GM18499 (cell line): ENCODE measurements around the gene GDA.

Experiments
- ATAC-seq: cut with Tn5 transposase; IDR thresholded peaks from one replicate; pipeline ENCODE4 v1.9.1; 2021; ENCODE audit warnings: moderate number of reproducible peaks; ENCODE audit not compliant: insufficient read depth, unreplicated experiment

Gene GDA

DNA sequence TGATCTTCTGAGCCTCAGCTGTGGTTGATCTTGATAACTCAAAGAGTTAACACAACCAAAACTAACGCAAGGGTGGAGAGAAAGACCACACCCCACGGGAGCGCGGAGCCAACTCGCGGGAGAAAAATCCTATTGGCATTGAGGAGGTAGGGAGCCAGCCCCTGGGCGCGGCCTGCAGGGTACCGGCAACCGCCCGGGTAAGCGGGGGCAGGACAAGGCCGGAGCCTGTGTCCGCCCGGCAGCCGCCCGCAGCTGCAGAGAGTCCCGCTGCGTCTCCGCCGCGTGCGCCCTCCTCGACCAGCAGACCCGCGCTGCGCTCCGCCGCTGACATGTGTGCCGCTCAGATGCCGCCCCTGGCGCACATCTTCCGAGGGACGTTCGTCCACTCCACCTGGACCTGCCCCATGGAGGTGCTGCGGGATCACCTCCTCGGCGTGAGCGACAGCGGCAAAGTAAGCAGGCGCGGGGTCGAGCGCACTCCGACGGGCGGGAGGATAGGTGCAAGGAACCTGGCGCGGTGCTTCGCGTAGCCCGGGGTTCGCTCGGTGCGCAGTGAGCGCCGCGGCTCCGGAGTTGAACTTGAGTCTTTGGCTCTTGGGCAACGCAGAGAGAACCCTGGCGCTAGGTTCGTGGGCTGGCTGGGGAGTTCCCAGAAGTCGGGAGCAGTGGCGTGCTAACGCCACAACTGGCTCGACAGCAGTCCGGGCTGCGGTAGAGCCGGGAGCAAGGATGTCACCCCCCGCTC is at the start of gene GDA:
Gene GDA (plus strand): TSS at position 210 of the 745 bp plus-strand sequence. CDS start 120 bp downstream, at position 330.
- no peak for ATAC-seq

DNA sequence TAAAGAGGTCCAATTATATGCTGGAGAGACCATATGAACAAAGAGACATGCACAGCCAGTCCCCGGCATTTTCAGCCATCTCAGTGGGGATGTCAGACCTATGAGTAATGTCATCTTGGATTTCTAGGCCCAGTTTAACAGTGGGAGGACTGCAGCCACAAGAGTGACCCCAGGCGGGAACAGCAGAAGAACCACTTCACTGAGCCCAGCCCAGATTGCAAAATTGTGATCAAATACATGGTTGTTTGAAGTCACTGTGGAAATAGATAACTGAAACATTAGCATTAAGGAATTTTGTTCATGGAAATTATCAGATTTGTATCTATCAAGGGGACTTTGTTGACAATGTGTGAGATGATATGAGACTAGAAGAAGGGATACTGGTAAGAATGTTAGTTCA is 46.7 kb upstream of the GDA start:
- ATAC-seq, result no peak

DNA sequence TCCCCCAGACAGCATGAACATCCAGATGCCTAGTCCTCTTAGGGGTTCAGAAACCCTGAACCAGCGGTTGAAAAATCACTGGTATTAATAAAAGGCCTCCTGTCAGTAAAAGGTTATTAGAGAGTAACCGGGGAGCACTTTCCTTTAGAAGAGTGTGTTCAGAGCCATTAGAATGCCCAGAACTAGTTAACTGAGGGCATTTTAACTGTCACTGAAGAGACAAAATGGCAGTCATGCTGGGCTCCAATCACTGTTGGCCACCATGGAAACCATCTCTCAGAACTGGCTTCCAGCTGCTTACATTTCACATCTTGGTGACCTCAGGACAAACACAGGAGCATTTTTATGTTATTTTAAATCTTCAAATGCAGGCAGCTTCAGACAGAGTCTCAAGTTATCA is 36.2 kb upstream of the GDA start:
- no peak for ATAC-seq

DNA sequence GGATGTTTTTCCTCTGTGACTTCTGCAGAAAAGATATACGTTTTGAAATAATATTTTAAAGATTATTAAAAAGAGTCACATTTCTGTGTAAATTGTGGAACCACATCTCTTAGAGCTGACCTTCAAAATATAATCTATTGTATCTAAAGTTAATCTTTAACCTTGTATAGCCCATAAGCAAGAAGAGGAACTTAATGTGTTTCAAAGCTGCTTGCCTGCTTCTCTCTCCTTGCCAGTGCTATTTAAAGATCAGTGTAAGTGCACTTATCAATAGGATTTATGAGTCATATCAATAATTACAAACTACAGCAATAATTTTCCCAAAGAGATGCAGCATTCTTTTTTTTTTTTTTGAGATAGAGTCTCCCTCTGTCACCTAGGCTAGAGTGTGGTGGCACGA is 29.4 kb upstream of the GDA start:
- ATAC-seq, result no peak

DNA sequence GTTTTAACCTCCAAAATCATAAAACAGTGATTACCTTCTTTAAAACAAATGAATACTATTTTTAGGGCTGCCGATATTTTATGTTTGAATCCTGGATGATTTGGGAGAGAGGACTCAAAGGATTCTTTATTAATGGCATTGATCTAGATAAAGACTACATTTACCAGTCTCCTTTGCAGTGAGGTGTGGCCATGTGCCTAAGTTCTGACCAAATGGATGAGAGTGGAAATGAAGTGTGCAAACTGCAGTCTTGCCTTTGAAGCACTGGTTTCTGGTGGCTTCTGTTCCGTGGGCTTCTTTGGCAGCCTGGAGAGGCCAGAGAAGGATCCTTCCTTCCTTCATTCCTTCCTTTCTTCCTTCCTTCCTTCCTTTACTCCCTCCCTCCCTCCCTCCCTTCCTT is 24.3 kb upstream of the GDA start:
- ATAC-seq, result no peak

DNA sequence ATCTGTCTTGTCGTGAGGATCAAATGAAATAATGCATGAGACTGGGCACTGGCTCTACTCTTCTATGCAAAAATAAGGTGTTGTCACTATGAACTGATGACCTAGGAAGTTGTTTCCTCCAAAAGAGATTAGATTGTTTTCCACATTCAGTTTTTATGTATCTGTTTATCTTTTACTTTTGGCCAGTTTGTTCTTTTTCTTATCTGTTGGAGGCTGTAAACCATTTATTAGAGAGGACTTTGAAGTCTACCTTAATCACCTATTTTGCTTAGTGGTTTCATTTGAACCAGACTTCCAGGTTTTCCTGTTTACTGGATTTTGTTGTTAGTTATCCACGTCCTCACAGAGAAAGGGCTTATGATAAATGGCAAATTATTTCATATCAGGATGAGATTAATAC is 21.5 kb upstream of the GDA start:
- ATAC-seq, result no peak

DNA sequence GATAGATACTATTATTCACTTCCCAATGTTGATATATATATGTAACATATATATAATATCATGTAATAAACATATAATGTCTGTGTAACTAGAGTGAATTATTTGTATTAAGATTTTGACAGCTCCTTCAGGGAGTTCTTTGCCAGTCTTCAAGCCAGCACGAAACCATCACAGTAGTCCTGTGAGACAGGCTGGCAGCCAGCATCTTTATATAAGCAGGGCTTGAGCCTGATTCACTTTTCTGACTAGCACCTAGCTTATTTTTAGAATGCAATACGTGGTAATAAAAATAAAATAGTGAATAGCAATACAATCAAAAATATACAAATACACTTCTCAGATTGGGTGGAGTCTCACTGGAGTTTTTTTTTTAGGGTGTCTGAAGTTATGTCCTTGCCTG is 20.7 kb upstream of the GDA start:
- no peak for ATAC-seq

DNA sequence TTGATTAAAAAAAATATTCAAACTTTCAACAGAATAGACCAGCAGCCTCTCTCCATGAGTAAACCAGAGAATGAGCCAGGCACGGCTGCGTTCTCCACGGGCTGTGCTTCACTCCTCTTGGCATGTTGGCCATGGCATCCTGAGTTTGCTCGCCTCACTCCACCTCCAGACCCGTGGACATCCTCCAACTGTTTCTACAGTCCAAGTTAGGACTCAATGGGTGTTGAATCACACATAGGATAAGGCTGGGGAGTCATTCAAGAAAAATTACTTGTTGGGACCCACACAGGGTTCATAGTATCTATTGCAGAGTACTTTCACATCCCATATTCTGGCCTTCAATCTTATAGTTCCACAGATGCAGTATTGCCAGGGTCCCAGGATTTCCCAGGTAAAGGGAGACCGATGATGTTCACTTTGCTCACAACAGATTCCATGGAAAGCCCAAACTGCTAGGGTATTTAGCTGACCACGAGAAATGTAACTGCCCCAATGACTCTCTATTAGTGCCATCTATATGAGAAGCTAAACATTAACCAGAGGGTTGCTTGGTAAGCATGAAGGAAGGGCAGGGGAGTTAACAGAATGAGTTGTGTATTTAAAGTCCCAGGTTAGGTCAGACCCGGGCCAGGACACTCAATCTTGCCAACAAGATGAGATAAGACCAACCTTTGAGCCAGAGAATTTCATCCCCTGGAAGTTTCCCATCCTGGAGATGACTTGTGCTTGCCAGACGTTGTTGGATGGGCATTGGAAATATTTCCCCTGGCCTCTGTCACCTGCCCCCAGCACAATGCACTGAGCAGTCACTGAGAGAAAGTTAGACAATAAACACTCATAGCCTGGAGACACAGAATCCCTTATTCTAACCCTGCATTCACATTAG is 19.7 kb upstream of the GDA start:
- ATAC-seq, result no peak

DNA sequence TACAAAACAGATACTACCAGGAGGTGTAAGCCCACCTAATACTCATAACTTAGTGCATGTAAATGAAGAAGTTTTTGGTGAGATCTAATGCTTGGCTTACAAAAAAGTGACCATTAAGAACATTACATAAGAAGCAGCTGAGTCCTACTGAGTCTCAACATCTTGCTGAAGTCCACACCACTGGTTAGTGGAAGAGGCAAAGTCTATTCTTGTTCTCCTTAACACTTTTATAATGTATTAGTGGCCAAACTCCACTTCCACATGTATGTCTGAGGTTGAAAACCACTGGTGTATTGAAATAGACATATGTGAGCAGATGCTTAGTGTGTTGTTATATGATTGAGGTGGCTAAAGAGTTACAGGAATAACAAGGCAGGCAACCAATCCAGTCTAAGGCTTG is 18.9 kb upstream of the GDA start:
- ATAC-seq, result no peak

DNA sequence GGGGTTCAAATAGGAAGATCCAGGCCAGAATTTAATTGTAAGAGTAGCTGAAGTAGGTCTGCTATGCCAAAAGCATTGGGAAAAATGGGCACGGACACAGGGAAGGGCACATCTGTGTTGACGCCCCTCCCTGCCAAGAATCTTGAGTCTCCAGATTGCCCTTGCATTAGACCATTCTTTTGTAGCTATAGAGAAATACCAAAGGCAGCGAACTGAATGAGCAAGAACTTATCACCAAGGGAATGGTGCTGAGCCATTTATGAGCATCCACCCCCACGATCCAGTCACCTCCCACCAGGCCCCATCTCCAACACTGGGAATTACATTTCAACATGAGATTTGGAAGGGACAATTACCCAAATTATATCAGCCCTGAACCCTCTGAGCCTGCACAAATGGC is 18.0 kb upstream of the GDA start:
- no peak for ATAC-seq

DNA sequence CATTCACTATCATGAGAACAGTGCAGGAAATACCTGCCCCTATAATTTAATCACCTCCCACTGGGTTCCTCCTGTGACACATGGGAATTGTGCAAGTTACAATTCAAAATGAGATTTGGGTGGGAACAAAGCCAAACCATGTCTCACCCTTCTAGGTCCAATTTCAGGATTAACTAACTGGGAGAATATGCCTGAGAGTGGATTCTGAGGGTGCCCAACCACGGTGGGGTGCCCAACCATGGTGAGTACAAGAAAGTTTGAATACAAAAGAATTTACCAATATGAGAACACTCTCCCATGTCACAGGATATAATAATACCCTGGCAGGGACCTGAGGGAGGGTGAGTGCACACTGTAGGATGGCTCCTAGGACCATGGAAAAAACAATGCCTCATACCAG is 17.2 kb upstream of the GDA start:
- no peak for ATAC-seq

DNA sequence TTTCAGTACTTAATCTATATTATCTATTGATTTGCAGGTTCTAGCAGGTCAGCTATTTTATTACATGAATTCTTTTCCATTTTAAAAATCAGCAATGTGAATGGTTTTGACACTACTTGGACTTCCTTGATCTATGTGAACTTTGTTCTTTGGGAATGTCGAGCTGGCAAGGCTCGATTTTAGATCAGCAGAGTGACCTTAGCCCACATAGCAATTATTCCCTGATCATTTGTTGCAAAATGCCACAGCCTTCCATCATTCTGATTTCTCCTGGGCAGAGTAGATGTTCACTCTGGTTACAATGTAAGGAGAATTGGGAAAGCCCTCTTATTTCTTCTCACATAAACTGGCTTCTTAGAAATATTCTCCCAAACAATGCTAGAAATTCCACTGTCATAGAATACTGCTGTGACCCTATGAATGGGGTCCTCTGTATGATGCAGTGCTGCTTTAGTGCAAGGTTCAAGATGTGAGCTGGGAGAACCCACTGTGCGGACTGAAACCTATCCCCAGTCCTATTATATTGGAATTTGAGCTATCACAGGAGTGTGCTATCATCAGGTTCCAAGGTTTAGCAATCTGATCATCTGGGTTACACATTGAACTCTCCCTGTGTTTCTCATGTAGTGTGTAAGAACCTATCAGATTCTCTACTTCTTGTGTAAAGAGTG is 15.7 kb upstream of the GDA start:
- no peak for ATAC-seq

DNA sequence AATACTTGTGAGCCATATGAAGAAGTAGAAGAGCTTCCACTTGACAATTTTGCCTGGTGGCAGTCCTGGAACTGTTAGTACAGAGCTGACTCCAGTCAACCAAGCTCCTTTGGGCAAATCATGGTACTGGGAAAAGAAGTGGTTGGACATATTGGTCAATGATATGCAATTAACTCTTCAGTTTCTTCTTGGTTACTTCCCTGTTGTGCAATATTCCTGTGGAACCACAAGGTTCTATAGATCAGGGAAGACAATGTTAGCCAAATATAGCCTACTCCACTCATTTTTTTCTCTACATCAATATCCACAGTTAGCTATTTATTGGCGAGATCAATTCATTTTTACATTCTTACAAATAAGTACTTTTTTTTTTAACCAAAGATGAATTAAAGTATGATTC is 14.4 kb upstream of the GDA start:
- no peak for ATAC-seq

DNA sequence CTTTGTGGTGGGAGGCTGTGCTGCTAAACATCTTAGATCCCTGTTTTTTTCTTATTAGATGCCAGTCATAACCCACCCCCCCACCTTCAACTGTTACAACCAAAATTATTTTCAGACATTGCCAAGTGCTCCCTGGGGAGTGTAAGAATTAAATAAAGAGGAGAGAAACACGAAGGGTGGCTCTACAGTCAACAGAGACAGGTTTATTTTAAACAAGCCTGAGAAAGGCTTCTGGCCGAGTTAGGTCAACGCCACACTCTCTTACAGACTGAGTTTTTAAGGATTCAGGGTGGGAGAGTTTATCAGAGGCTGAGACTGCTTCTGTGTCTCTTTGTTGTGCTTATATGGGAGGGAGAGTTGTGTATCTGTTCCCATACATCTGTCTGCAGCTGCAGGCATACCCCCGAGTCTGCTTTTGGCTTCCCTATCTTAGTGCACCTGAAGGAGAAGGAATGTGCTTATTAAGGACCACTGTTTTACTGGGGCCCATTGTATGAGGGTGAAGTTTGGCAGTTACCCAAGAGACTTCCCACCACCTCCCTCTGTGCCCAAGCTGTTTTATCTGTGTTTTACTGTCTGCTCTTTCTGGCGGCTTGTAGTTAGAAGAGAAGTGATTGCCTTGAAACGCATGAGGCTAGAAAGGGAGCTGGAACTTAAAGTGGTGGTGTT is 11.4 kb upstream of the GDA start:
- ATAC-seq, result no peak

DNA sequence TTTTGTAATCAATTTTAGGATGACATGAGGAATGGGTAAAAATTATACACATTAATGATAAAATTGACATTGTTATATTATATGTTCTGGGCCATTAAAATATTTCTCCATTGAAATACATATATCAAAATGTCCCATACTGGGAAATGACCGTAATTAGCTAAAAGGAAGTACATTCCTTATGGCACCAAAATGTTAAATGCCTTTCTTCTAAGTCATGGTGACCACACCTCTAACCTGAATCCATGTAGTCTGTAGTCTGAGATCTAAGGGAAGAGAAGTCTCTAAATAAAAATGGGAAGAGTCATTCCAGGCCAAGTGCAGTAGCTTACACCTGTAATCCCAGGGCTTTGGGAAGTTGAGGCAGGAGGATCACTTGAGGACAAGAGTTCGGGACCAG is 10.0 kb upstream of the GDA start:
- ATAC-seq, result no peak

DNA sequence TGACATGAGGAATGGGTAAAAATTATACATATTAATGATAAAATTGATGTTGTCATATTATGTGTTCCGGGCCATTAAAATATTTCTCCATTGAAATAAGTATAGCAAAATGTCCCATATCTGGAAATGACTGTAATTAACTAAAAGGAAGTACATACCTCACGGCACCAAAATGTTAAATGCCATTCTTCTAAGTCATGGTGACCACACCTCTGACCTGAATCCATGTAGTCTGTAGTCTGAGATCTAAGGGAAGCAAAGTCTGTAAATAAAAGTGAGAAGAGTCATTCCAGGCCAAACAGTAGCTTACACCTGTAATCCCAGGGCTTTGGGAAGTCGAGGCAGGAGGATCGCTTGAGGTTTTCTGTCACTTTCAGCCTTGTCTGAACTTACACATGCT is 8.7 kb upstream of the GDA start:
- no peak for ATAC-seq

DNA sequence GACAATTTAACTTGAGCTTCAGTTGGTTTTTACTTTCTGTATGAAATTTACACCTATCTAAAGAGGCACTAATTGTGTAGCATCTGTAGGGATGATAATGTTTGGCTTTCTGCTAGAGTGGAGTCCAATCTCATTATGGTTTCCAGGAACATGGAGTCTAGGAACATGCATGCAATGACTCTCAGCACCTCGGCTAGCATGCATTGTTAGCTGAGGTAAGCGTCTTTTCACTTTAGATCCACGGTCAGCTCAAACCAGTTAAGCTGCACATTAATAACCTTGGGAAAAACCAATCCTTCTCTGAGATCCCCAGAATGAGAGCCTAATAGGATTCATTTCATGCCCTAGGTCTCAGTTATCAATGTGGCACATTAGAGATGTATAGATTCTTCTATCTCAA is 7.8 kb upstream of the GDA start:
- ATAC-seq, result no peak

DNA sequence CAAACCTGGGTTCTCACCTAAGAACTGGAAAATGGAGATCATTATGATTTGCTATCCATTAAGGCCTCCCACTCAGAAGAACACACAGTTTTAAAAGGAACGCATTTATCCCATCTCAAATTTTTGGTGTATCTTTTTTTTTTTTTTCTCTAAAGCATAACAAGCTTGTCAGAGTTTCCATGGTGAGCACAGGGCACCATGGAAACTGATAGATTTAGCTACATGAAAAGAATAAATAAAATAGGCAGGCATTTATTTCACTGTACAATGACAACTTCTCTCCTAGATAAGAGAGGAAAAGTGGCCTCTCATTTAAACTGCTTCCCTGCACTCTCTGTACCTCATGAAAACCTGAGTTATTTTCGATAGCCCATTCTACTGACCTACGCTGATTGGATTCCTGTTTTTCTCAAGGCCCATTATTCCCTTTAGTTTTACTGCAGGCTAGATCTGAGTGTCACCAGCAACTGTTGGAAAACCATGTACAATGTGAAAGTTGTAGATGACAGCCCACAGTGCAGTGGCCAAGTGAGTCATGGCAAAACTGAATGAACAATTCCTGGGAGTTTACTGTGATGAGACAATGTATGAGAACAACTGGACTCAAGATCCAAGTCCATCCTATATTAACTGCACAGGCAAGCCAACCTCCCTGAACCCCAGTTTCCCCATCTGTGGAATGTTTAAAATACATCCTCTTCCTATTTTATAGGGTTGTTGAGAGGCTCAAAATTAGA is 4.3 kb upstream of the GDA start:
- ATAC-seq, result no peak

DNA sequence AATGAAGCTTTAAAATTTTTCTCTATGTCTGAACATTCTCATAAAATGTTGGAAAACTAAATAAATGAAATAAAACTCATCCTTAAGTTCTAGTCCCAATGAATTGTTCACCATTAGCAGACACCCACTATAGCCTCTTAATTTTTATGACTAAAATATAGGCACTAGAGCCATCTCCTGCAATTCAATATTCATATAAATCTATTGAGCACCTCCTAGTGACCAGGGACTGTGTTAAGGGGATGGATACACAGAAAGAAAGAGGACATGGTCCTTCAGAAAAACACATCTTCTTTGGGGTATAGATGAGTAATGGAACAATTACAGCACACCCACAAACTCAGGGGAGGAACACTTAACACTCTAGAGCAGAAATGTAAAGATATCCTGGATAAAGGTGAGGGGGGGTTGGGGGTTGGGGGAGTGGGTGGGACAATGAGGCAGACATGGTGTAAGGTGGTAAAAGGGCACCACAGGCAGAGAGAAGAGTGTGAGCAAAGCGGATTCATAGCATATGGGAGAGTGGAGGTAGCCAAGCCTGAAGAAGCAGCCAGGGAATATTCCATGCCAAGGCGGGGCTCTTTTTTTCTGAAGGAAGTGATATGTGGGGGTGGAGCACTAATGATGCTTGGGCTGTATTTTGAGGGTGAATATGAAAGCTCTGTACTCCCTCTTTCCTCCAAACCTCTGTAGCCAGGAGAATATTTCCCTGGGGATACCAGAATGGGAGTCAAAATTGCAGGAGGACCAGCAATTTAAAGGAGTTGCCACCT is 3.3 kb upstream of the GDA start:
- no peak for ATAC-seq
